GM12865 (cell line): ENCODE data around the gene CENPS.
A peak's percentile ranks its signal among the peaks of the same experiment; 100 is the strongest.
"Not testable (repeated sequence)": the region's sequence is repeated elsewhere in the genome, so short reads cannot be mapped to it uniquely, and the experiment has no call there.

ENCODE experiments used
- DNase-seq: peaks from one replicate; pipeline ENCODE4 v3.0.0; 2010; ENCODE audit warnings: low read depth
- H3K4me3 ChIP-seq: 2 replicates; pipeline ENCODE4 v1.5.1; 2011; ENCODE audit warnings: mild to moderate bottlenecking, low read depth, low read length, control low read depth
- CTCF ChIP-seq: IDR thresholded peaks from 2 replicates; pipeline ENCODE4 v1.5.1; 2011; ENCODE audit warnings: low read length, control low read depth, low read depth, inconsistent platforms; ENCODE audit not compliant: insufficient read depth; ENCODE audit errors: missing control alignments

CENPS gene

DNA sequence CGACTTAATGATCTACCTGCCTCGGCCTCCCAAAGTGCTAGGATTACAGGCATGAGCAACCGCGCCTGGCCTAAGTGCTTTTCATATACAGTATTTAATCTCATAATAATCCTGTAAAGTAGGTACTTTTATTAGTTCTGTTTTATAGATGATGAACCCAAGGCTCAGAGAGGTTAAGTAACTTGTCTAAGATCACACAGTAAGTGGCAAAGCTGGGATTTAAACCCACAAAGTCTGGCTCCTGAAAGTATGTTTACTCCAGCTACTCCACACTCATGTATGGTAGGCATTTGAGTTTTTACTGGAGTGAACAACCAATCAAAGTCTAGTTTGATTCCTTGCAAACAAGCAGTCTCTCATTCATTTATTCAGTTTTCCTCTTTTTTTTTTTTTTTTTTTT is 39.8 kb downstream of the CENPS start:
- TF ChIP-seq CTCF = no peak
- H3K4me3 ChIP-seq = no peak overlapping the region
- no peak for DNase-seq

GRCh38 chr1:10471411-10472219 is 41.4 kb downstream of the CENPS start:
- H3K4me3 ChIP-seq = peak overlapping the region; percentile 63
- DNase-seq = peak; percentile 44
- TF ChIP-seq CTCF = no peak

- DNase-seq = peak; percentile 98
- H3K4me3 ChIP-seq = peak within 1 kb of the TSS; percentile 63
- TF ChIP-seq CTCF = no peak
These were observed 42.2 kb downstream of the CENPS start, which contains the start of gene DFFA for GRCh38 chr1:10472220-10473144. Gene DFFA (minus strand): TSS chr1:10472529. CDS start chr1:10472458, 71 bp downstream.

DNA sequence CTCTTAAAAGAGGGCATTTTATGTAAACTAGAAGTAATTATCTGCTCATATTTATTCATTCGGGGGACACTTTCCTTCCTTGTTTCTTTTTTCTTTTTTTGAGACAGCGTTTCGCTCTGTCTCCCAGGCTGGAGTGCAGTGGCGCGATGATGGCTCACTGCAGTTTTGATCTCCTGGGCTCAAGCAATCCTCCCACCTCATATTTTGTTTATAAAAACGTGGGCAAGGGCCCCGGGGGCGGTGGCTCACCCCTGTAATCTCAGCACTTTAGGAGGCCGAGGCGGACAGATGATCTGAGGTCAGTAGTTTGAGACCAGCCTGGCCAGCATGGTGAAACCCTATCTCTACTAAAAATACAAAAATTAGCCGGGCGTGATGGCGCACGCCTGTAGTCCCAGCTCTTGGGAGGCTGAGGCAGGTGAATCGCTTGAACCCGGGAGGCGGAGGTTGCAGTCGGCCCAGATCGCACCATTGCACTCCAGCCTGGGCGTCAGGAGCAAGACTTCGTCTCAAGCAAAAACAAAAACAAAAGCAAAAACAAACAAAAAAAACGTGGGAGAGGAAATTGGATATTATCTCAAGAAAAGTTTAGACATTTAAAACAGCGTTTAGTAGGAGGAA is 43.0 kb downstream of the CENPS start:
- H3K4me3 ChIP-seq = peak overlapping the region; percentile 63
- TF ChIP-seq CTCF = no peak
- DNase-seq = peak; percentile 36

DNA sequence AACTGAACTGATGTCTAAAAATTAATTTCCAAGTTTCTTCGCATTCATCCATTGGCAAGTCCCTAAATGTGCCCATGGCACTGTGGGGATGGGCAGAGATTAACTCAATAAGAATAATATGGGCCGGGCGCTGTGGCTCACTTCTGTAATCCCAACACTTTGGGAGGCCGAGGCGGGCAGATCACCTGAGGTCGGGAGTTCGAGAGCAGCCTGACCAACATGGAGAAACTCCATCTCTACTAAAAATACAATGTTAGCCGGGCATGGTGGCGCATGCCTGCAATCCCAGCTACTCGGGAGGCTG is 44.0 kb downstream of the CENPS start:
- DNase-seq = not testable (repeated sequence)
- peak overlapping the region; percentile 83 for H3K4me3 ChIP-seq

DNA sequence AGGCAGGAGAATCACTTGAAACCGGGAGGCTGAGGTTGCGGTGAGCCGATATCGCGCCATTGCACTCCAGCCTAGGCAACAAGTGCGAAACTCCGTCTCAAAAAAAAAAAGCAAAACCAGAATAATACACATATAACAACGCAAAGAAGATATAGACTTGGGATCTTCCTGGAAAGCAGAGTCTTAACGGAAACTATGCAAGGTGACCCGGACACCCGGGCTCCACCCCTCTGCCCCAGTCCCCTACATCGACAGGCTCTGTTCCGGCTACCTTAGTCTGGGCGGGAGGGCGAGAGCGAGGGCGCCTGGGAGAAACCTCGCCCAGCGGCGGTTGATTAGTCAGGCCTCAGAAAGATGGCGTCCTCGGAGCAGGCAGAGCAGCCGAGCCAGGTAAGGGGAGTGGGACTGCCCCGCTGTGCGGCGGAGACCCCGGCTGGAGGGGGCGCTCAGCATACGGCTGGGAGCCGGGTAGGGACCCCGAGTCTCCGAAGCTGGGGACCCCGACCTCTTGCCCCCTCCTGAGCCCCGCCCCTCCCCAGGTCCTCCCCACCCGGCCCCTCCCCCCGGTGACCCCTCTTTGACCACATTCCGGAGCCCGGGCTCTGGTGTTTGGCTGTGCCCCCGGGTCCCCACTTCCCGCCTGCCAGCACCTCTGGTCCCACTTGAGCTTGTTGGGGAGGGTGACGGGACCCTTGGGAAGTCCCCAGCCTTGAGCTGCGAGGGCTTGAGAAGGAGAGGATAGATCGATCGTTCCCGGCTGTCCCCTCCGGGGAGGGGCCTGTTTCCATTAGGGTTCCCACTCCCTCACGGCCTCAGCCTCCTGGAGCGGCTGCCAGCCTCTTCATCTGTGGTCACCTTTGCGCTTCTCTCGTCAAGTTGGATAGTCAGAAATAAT is 44.6 kb downstream of the CENPS start, which contains the start of gene PEX14:
TSS of gene PEX14 (plus strand) at position 338 of the 895 bp plus-strand sequence. CDS start at position 355, 17 bp downstream.
- peak within 1 kb of the TSS; percentile 83 for H3K4me3 ChIP-seq
- TF ChIP-seq CTCF = no peak
- peak; percentile 93 for DNase-seq
